ENCODE data around the gene CCDC149.
"Not testable (repeated sequence)": the region's sequence is repeated elsewhere in the genome, so short reads cannot be mapped to it uniquely, and the experiment has no call there.

The CCDC149 gene

GRCh38 chr4:24910499-24910898 is 2.3 kb downstream of the CCDC149 start:
- Histone ChIP-seq H4K20me1 (no peaks in the 10 kb centered on the region), H3K4me2 (no peak overlapping the region), H3K4me1 (peaks cover 8 to 33% (median 19%) of the 10 kb centered on the region in 10 experiments; a peak in 19 of 20 replicates), H3K27ac (no peak overlapping the region), H3K36me3 (peaks cover 17 to 40% (median 32%) of the 10 kb centered on the region in 11 experiments), H3K27me3 (no peaks in the 10 kb centered on the region), H3K4me3 (no peak overlapping the region), H3K9me3 (replicated peaks in 1 of 11) (peaks cover 27 to 75% (median 53%) of the 10 kb centered on the region in 11 experiments), H3K9ac (no peak overlapping the region)
- no peak for TF ChIP-seq Cebpa-rat (IDR thresholded peaks at IDR 0.05)

- H3K4me3 ChIP-seq, H3K9ac ChIP-seq, H3K4me2 ChIP-seq, H4K20me1 ChIP-seq, H3K27me3 ChIP-seq, H3K27ac ChIP-seq: not testable (repeated sequence)
- Histone ChIP-seq H3K9me3 (replicated peaks in 1 of 11) (peaks cover 27 to 75% (median 53%) of the 10 kb centered on the region in 11 experiments), H3K36me3 (peaks cover 17 to 40% (median 32%) of the 10 kb centered on the region in 11 experiments), H3K4me1 (peaks cover 6 to 24% (median 10%) of the 10 kb centered on the region in 10 experiments; a peak in 16 of 20 replicates)
Observed at GRCh38 chr4:24909606-24910005, 3.2 kb downstream of the CCDC149 start.

GRCh38 chr4:24897639-24898038 is 15.2 kb downstream of the CCDC149 start:
- Histone ChIP-seq H3K27me3 (no peaks in the 10 kb centered on the region), H3K9me3 (replicated peaks in 1 of 11) (peaks cover 0 to 8% (median 0%) of the 10 kb centered on the region in 11 experiments; a peak in 2 of 22 replicates), H4K20me1 (no peaks in the 10 kb centered on the region), H3K9ac (peak overlapping the region in 3 of 11 experiments; percentile 10 to 42 (median 10); a peak in 1 of 22 replicates), H3K36me3 (peaks cover 0 to 6% (median 0%) of the 10 kb centered on the region in 11 experiments; a peak in 1 of 22 replicates), H3K4me1 (peaks cover 12 to 23% (median 19%) of the 10 kb centered on the region in 10 experiments), H3K27ac (peak overlapping the region in 1 of 11 experiments; percentile 17; a peak in 1 of 22 replicates), H3K4me3 (no peak overlapping the region), H3K4me2 (peak overlapping the region; percentile 30 to 74 (median 55))
- TF ChIP-seq Cebpa-rat (IDR thresholded peaks at IDR 0.05) = no peak

GRCh38 chr4:24896977-24897376 is 15.9 kb downstream of the CCDC149 start:
- no peak for TF ChIP-seq Cebpa-rat (IDR thresholded peaks at IDR 0.05)
- Histone ChIP-seq H3K27me3 (no peaks in the 10 kb centered on the region), H3K9ac (peak overlapping the region in 4 of 11 experiments; percentile 10 to 42 (median 11); a peak in 3 of 22 replicates)

GRCh38 chr4:24896056-24896455 is 16.8 kb downstream of the CCDC149 start:
- H4K20me1 ChIP-seq = no peaks in the 10 kb centered on the region
- H3K4me1 ChIP-seq = peaks cover 12 to 23% (median 19%) of the 10 kb centered on the region in 10 experiments
- H3K27ac ChIP-seq = no peak overlapping the region
- H3K36me3 ChIP-seq = peaks cover 0 to 16% (median 0%) of the 10 kb centered on the region in 11 experiments; a peak in 2 of 22 replicates
- H3K27me3 ChIP-seq = no peaks in the 10 kb centered on the region
- peak overlapping the region in 2 of 11 experiments; percentile 65 to 67; a peak in 3 of 22 replicates for H3K4me2 ChIP-seq
- TF ChIP-seq Cebpa-rat (IDR thresholded peaks at IDR 0.05) = no peak
- peaks cover 0 to 7% (median 0%) of the 10 kb centered on the region in 11 experiments; a peak in 2 of 22 replicates for H3K9me3 ChIP-seq (replicated peaks in 1 of 11)
- no peak overlapping the region for H3K9ac ChIP-seq
- no peak overlapping the region for H3K4me3 ChIP-seq

More at GRCh38 chr4:24896977-24897376, 15.9 kb downstream of the CCDC149 start:
- Histone ChIP-seq H3K4me1 (peaks cover 12 to 23% (median 19%) of the 10 kb centered on the region in 10 experiments), H3K9me3 (replicated peaks in 1 of 11) (peaks cover 0 to 7% (median 0%) of the 10 kb centered on the region in 11 experiments; a peak in 2 of 22 replicates), H3K4me3 (no peak overlapping the region), H4K20me1 (no peaks in the 10 kb centered on the region), H3K4me2 (peak overlapping the region; percentile 30 to 74 (median 55)), H3K27ac (peak overlapping the region in 2 of 11 experiments; percentile 10 to 17; a peak in 3 of 22 replicates), H3K36me3 (peaks cover 0 to 8% (median 0%) of the 10 kb centered on the region in 11 experiments; a peak in 2 of 22 replicates)

GRCh38 chr4:24895461-24895860 is 17.4 kb downstream of the CCDC149 start:
- Histone ChIP-seq H3K27me3 (no peaks in the 10 kb centered on the region), H3K9me3 (replicated peaks in 1 of 11) (peaks cover 0 to 7% (median 0%) of the 10 kb centered on the region in 11 experiments; a peak in 2 of 22 replicates), H3K36me3 (peaks cover 0 to 16% (median 0%) of the 10 kb centered on the region in 11 experiments; a peak in 3 of 22 replicates), H4K20me1 (no peaks in the 10 kb centered on the region), H3K4me1 (peaks cover 12 to 23% (median 19%) of the 10 kb centered on the region in 10 experiments), H3K4me3 (no peak overlapping the region), H3K27ac (no peak overlapping the region), H3K9ac (no peak overlapping the region), H3K4me2 (0 out of 22 replicates have a peak overlapping the region, but pooled peaks of 1 of the 11 experiments have one; percentile 67)
- TF ChIP-seq Cebpa-rat (IDR thresholded peaks at IDR 0.05) = no peak

- Histone ChIP-seq H3K9ac (no peak overlapping the region), H4K20me1 (no peaks in the 10 kb centered on the region), H3K4me3 (no peak overlapping the region), H3K4me2 (no peak overlapping the region), H3K27ac (no peak overlapping the region), H3K27me3 (no peaks in the 10 kb centered on the region), H3K9me3 (replicated peaks in 1 of 11) (peaks cover 0 to 7% (median 0%) of the 10 kb centered on the region in 11 experiments; a peak in 2 of 22 replicates), H3K4me1 (peaks cover 12 to 23% (median 19%) of the 10 kb centered on the region in 10 experiments), H3K36me3 (peaks cover 0 to 16% (median 0%) of the 10 kb centered on the region in 11 experiments; a peak in 3 of 22 replicates)
- TF ChIP-seq Cebpa-rat (IDR thresholded peaks at IDR 0.05) = no peak
Observed at GRCh38 chr4:24894846-24895245, 18.0 kb downstream of the CCDC149 start.

- Histone ChIP-seq H3K36me3 (peaks cover 0 to 16% (median 0%) of the 10 kb centered on the region in 11 experiments; a peak in 3 of 22 replicates), H3K4me3 (no peak overlapping the region), H3K27me3 (no peaks in the 10 kb centered on the region), H3K4me1 (peaks cover 12 to 23% (median 19%) of the 10 kb centered on the region in 10 experiments), H3K9ac (no peak overlapping the region), H3K9me3 (replicated peaks in 1 of 11) (peaks cover 0 to 4% (median 0%) of the 10 kb centered on the region in 11 experiments; a peak in 2 of 22 replicates), H3K27ac (no peak overlapping the region), H3K4me2 (no peak overlapping the region), H4K20me1 (no peaks in the 10 kb centered on the region)
- TF ChIP-seq Cebpa-rat (IDR thresholded peaks at IDR 0.05) = no peak
Observed at GRCh38 chr4:24894243-24894642, 18.6 kb downstream of the CCDC149 start.

- no peak overlapping the region for H3K4me2 ChIP-seq
- no peak overlapping the region for H3K27ac ChIP-seq
- no peak overlapping the region for H3K9ac ChIP-seq
- TF ChIP-seq Cebpa-rat (IDR thresholded peaks at IDR 0.05) = no peak
- peaks cover 11 to 20% (median 17%) of the 10 kb centered on the region in 10 experiments for H3K4me1 ChIP-seq
- H3K4me3 ChIP-seq = no peak overlapping the region
- H4K20me1 ChIP-seq = no peaks in the 10 kb centered on the region
- H3K9me3 ChIP-seq (replicated peaks in 1 of 11) = no peaks in the 10 kb centered on the region
- no peaks in the 10 kb centered on the region for H3K27me3 ChIP-seq
- peaks cover 0 to 16% (median 0%) of the 10 kb centered on the region in 11 experiments; a peak in 2 of 22 replicates for H3K36me3 ChIP-seq
Observed at GRCh38 chr4:24892778-24893177, 20.1 kb downstream of the CCDC149 start.

Data from BLaER1 treated with 17β-estradiol and CSF1 and Interleukin-3, amounts not matched to agents 10 nM and 100 nM (cell line).